T47D (cell line): ENCODE data around the gene ZNF566.
A peak's percentile ranks its signal among the peaks of the same experiment; 100 is the strongest.

Experiments
- DNase-seq, 2 experiments: peaks; one replicate each; pipeline versions ENCODE4 v3.0.0 to v3.0.0-alpha.2; 2011 to 2012; ENCODE audit warnings: low read depth in 1 of 2, low spot score in 1 of 2
- JUND ChIP-seq: IDR thresholded peaks from 2 replicates; pipeline ENCODE4 v1.6.1; 2012; ENCODE audit warnings: low read depth
- in situ Hi-C: cut with HindIII; loops from 2 replicates; pipeline ENCODE4 v1.10.0; 2016; ENCODE audit warnings: low sequenced_read_pairs, low pct_unique_long_range_greater_than_20kb

Gene ZNF566

GRCh38 chr19:36420961-36421748, 68.2 kb downstream of the ZNF566 start:
- in situ Hi-C loops = no loop called here
- peak; percentile 26 to 48 for DNase-seq
- no peak for TF ChIP-seq JUND

DNA sequence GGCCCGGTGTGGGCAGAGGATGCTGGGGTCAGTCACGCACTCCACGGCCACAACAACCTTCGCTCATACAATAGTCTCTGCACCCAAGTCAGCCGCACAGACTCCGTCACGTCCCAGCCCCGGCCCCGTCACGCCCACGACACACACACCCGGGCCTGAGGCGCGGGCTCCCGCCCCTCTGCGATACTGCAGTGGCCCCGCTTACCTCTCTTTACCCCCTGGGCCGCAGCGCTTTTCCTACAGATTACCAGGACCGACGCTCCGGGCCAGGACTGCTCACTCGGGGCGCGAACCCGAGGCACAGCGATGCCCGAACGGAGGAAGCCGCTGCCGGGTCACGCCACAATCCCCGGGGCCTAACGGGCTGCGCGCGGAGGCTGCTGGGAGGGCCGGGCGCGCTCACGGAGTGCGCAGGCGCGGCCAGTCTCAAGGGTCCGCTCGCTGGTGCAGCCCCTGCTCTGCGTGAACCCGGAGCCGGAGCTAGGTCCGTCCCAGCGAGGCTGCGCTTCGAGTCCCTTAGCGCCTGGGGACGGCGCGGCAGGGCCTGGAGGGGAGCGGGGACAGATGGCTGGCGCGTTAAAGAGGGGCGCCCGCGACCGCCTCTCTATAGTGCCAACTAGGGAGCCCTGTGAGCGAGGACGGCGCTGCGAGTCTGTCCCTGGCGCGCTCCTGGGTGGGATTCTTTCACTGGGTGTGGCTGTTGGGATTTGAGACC, 70.9 kb downstream of the ZNF566 start, which contains the start of gene ZFP82:
Gene ZFP82, minus strand, starts transcription at position 358 of the 715 bp plus-strand sequence. CDS start 8,855 bp downstream, outside the sequence.
- in situ Hi-C loops = no loop called here
- DNase-seq = peak; percentile 73

GRCh38 chr19:36417752-36418286, 71.5 kb downstream of the ZNF566 start:
- no peak for TF ChIP-seq JUND
- DNase-seq = no peak
- in situ Hi-C loops = no loop called here

More for the DNA sequence above, 70.9 kb downstream of the ZNF566 start, which contains the start of gene ZFP82:
- TF ChIP-seq JUND = no peak

DNA sequence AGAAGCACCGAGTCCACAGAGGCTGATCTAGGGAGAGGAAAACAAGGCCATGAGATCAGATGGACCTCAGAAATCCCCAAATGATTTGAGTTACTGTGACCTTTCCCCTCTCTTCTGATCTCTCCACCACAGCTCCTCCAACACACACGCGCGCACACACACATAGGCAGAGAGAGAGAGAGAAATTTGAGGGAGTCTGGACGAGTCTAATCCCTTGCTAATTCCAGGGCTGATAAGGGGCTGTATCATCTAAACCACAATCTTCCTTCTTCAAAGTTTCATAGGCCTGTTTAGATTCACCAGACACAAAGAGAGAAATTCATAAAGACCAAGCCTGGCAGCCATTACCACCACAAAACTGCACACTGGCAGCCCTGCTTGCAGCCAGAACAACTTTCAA, 79.5 kb downstream of the ZNF566 start:
- no peak for DNase-seq
- in situ Hi-C loops = no loop called here
- TF ChIP-seq JUND = no peak

DNA sequence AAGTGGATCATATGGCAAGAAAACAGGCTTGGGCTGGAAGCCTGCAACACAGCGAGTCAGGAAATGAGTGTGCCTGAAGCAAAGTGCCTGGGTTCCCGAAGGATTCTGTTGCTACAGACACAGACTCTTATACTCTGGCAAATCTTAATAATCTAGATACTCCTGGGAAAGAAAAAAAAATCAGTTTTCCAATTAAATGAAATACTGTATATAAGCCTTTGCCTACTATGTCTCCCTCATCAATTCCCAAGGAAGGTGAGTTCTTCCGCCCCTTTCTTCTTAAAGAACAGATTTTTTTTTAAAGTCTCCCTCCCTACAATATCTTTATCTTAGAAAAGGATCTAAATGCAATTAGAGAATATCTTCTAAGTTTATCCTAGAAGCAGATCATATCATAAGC, 81.3 kb downstream of the ZNF566 start:
- no peak for DNase-seq
- TF ChIP-seq JUND = no peak
- in situ Hi-C loops = no loop called here

DNA sequence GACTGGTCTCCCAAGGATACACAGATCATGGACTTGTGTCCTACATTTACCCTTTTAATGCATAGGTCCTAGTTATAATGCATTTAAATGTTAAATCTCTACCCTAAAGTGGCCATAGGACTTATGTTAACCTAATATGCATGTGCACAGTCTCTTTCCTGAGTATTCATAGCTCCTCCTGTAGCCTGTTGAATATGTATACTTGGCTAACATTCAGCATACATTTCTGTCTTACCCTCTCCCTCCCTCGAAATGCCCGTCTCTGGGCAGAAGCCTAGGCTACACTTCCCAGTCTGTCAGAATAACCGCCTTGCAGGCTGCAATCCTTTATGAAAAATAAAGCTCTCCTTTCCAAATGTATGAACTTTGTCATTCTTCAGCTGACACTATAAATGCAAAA, 84.9 kb downstream of the ZNF566 start:
- in situ Hi-C loops = no loop called here
- DNase-seq = no peak
- no peak for TF ChIP-seq JUND

GRCh38 chr19:36401475-36401874, 87.9 kb downstream of the ZNF566 start:
- no peak for TF ChIP-seq JUND
- in situ Hi-C loops = no loop called here
- no peak for DNase-seq

GRCh38 chr19:36398571-36398970, 90.8 kb downstream of the ZNF566 start:
- TF ChIP-seq JUND = no peak
- DNase-seq = no peak
- in situ Hi-C loops = no loop called here
